Left lung (tissue), 10 donors: ENCODE results near the gene SPATS2. TPM values are rescaled to one million over a fixed set of nuclear protein-coding genes. Genes with fewer than 3 reads are reported as not detected.
A peak's percentile ranks its signal among the peaks of the same experiment; 100 is the strongest.
"Not testable (repeated sequence)": the region's sequence is repeated elsewhere in the genome, so short reads cannot be mapped to it uniquely, and the experiment has no call there.

Source experiments
- ATAC-seq: fragments of 200-7000 bp; cut with Tn5 transposase; one replicate; pipeline ENCODE4 v1.9.1; 2020; ENCODE audit warnings: moderate library complexity
- DNase-seq, 4 donors: peaks; one replicate each; pipeline ENCODE4 v3.0.0-alpha.2; 2013 to 2020
- H3K27ac ChIP-seq, 2 donors: fragments of 200-600 bp; sonication (generic) in 1 of 2; one replicate each; pipeline versions ENCODE4 v1.5.0 to v1.8.0; 2020 to 2021
- H3K27me3 ChIP-seq, 2 donors: fragments of 200-600 bp; sonication (generic) in 1 of 2; one replicate each; pipeline versions ENCODE4 v1.5.0 to v1.8.0; 2020 to 2021
- H3K36me3 ChIP-seq, 2 donors: fragments of 200-600 bp; sonication (generic) in 1 of 2; one replicate each; pipeline versions ENCODE4 v1.5.0 to v1.8.0; 2020 to 2021
- H3K4me1 ChIP-seq, 2 donors: fragments of 200-600 bp; one replicate each; pipeline ENCODE4 v1.8.0; 2021
- H3K4me3 ChIP-seq, 2 donors: fragments of 200-600 bp; sonication (generic) in 1 of 2; one replicate each; pipeline versions ENCODE4 v1.5.0 to v1.8.0; 2020 to 2021; ENCODE audit warnings: mild to moderate bottlenecking in 1 of 2
- H3K9me3 ChIP-seq, 2 donors: fragments of 200-600 bp; sonication (generic) in 1 of 2; one replicate each; pipeline versions ENCODE4 v1.5.0 to v1.8.0; 2020 to 2021
- intact Hi-C, 2 donors: fragments of 100-400 bp; cut with DNase I; formaldehyde crosslinking; loops; one replicate each; pipeline versions ENCODE4 v1.11.2 to v1.14.2; 2022
- polyA plus RNA-seq, 6 donors: library from polyadenylated mRNA; unstranded; fragments of 120-200 nt; gene quantifications; one replicate each; pipeline ENCODE4 v1.2.1, GENCODE V29; 2013; ENCODE audit not compliant: insufficient read length in 6 of 6
- total RNA-seq, 2 donors: library from RNA; stranded (reverse); fragmentation: NEBNext Ultra II Directional; extraction: Animal tissue kit (Norgen Biotek cat#: 25700); gene quantifications; one replicate each; pipeline ENCODE4 v1.2.1, GENCODE V29; 2021
- TF ChIP-seq, protein P1 (sequence below), 2 donors: fragments of 200-600 bp; sonication (generic) in 1 of 2; IDR thresholded peaks; one replicate each; pipeline versions ENCODE4 v1.5.0 to v1.8.0; 2021; ENCODE audit warnings: antibody characterized with exemption in 2 of 2
- donor health status: DM: no; HTN: yes; CAD: no.
- donor health status: DM: no; HTN: no; CAD: no.

SPATS2 gene
- total and polyA plus RNA-seq, 8 donors: 14.6 to 77.0 (median 67.7) TPM

- no peak overlapping the region for H3K4me3 ChIP-seq
- no peak for ATAC-seq
Observed at GRCh38 chr12:49377386-49377785, 10.1 kb downstream of the SPATS2 start.

GRCh38 chr12:49380184-49380583 lies 12.9 kb downstream of the SPATS2 start:
- H3K27me3 ChIP-seq, H3K4me1 ChIP-seq, DNase-seq, H3K9me3 ChIP-seq, H3K4me3 ChIP-seq, H3K36me3 ChIP-seq, H3K27ac ChIP-seq, ATAC-seq, intact Hi-C loops: not testable (repeated sequence)

More at GRCh38 chr12:49377386-49377785, 10.1 kb downstream of the SPATS2 start:
- TF ChIP-seq, protein P1, sequence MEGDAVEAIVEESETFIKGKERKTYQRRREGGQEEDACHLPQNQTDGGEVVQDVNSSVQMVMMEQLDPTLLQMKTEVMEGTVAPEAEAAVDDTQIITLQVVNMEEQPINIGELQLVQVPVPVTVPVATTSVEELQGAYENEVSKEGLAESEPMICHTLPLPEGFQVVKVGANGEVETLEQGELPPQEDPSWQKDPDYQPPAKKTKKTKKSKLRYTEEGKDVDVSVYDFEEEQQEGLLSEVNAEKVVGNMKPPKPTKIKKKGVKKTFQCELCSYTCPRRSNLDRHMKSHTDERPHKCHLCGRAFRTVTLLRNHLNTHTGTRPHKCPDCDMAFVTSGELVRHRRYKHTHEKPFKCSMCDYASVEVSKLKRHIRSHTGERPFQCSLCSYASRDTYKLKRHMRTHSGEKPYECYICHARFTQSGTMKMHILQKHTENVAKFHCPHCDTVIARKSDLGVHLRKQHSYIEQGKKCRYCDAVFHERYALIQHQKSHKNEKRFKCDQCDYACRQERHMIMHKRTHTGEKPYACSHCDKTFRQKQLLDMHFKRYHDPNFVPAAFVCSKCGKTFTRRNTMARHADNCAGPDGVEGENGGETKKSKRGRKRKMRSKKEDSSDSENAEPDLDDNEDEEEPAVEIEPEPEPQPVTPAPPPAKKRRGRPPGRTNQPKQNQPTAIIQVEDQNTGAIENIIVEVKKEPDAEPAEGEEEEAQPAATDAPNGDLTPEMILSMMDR (IDR thresholded peaks at IDR 0.05): no peak
- Histone ChIP-seq H3K36me3 (no peaks in the 10 kb centered on the region), H3K27ac (no peak overlapping the region), H3K4me1 (peaks cover 0 to 6% of the 10 kb centered on the region in 2 donors), H3K9me3 (no peaks in the 10 kb centered on the region), H3K27me3 (no peaks in the 10 kb centered on the region)
- intact Hi-C loops: no loop called here
- no peak for DNase-seq

DNA sequence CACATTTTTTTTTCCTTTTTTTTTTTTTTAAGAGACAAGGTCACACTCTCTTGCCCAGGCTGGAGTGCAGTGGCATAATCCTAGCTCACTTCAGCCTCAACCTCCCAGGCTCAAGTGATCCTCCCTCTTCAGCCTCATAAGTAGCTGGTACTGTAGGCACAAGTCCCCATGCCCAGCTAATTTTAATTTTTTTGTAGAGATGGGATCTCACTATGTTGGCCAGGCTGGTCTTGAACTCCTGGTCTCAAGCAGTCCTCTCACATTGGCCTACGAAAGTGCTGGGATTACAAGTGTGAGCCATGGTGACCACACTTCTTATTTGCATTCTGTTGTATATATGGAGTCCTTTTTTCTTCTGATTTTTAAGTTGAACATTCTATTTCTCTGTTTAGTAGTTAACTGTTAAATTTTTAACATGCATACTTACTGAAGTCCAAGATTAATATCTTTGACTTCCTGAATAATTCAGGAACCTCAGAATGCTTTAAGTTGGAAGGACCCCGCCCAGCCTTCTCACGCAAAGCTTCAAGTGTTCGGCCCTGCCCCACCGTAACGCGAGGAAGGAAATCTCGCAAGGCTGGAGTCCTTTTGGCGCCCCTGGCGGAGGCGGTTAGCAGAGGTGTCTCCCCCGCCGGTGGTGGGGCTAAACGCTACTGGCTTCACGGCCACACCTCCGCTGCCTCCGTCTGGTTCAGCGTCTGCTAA lies 21.6 kb downstream of the SPATS2 start:
- no peak overlapping the region for H3K4me3 ChIP-seq
- intact Hi-C loops: no loop called here
- no peak for ATAC-seq

GRCh38 chr12:49389387-49389703 lies 22.1 kb downstream of the SPATS2 start:
- ATAC-seq (no peak), DNase-seq (no peak)
- no peak overlapping the region for H3K4me3 ChIP-seq
- intact Hi-C loops: no loop called here
- H3K9me3 ChIP-seq: no peaks in the 10 kb centered on the region
- TF ChIP-seq, protein P1 (IDR thresholded peaks at IDR 0.05): no peak
- H3K27ac ChIP-seq: no peak overlapping the region
- H3K27me3 ChIP-seq: no peaks in the 10 kb centered on the region
- no peaks in the 10 kb centered on the region for H3K36me3 ChIP-seq
- H3K4me1 ChIP-seq: no peaks in the 10 kb centered on the region

More for the DNA sequence above, 21.6 kb downstream of the SPATS2 start:
- Histone ChIP-seq H3K9me3 (no peaks in the 10 kb centered on the region), H3K36me3 (no peaks in the 10 kb centered on the region), H3K4me1 (no peaks in the 10 kb centered on the region), H3K27me3 (no peaks in the 10 kb centered on the region), H3K27ac (no peak overlapping the region)
- TF ChIP-seq, protein P1 (IDR thresholded peaks at IDR 0.05): no peak
- DNase-seq: peak in 2 of 4 donors; percentile 38 to 81

GRCh38 chr12:49397000-49397399 lies 29.7 kb downstream of the SPATS2 start:
- Histone ChIP-seq H3K27me3 (no peaks in the 10 kb centered on the region), H3K27ac (no peak overlapping the region), H3K36me3 (no peaks in the 10 kb centered on the region), H3K4me1 (no peaks in the 10 kb centered on the region), H3K4me3 (no peak overlapping the region), H3K9me3 (no peaks in the 10 kb centered on the region)
- intact Hi-C loops: no loop called here
- ATAC-seq: no peak
- TF ChIP-seq, protein P1 (IDR thresholded peaks at IDR 0.05): no peak
- DNase-seq: no peak

DNA sequence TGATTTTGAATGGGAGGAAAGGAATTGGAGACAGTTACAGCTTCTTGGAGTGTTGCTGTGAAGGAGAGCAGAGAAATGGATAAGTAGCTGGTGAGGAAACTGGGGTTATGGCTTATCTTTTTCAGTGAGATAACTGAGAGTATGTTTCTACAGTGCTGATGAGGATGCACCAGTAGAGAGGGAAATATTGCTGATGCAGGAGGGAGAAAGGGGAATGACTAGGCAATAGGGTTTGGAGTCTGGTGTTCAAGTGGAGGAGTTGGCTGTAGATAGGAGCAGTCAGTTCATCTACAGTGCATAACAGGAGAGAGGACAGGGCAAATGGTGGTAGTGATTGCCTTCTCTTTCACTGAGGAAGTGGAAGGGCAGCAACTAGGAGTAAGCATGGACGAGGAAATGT lies 33.0 kb downstream of the SPATS2 start:
- H3K4me3 ChIP-seq: no peak overlapping the region
- H3K4me1 ChIP-seq: no peaks in the 10 kb centered on the region
- DNase-seq (no peak), ATAC-seq (no peak)
- H3K27ac ChIP-seq: no peak overlapping the region
- TF ChIP-seq, protein P1 (IDR thresholded peaks at IDR 0.05): no peak
- no peaks in the 10 kb centered on the region for H3K9me3 ChIP-seq
- H3K27me3 ChIP-seq: no peaks in the 10 kb centered on the region
- no peaks in the 10 kb centered on the region for H3K36me3 ChIP-seq
- intact Hi-C loops: no loop called here
